Measurements from ENCODE around the gene PHACTR1. TPM values are rescaled to one million over a fixed set of nuclear protein-coding genes. Genes with fewer than 3 reads are reported as not detected.

The PHACTR1 gene
- total and polyA plus RNA-seq, 9 of the 15 experiments (the other 6 are each of a cell fraction or from before 2014, with no cell fraction given): 11.5 to 32.6 (median 22.0) TPM

DNA sequence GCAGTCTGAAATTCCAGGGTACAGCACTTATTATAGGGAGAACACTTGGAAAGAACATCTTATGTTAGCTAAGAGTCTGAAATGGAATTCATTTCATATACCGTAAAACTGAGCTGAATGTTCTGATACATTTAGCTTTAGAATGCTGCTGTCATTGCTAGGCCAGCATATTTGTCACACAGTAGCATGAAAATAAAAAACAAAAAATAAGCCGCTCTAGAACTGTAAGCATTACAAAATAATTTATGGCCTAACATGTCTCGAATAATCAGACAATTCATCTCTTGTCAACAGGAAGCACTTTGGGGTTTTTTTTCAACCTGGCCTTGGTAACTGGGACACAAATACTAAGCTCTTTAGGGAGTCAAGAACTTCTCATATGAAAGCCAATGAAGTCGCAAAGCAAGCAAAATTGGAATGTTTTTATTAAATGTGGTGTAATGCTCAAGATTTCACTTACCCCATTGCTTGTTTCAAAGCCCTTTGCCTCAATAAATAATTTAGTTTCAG, 115.7 kb downstream of the PHACTR1 start:
- no peak overlapping the region for H2AFZ ChIP-seq (ENCODE audit: low read depth, low read length)
- no peaks in the 10 kb centered on the region for H3K79me2 ChIP-seq (ENCODE audit: control insufficient read depth, insufficient read depth, low read length)
- no TSS peak for BruUV-seq (replicated peaks)
- H4K20me1 ChIP-seq (replicated peaks; ENCODE audit: control insufficient read depth, insufficient read depth, low read length): no peaks in the 10 kb centered on the region
- H3K36me3 ChIP-seq (ENCODE audit: control insufficient read depth, insufficient read depth, low read length): no peaks in the 10 kb centered on the region
- H3K9ac ChIP-seq (ENCODE audit: insufficient read depth in 1 of 2, low read depth in 2 of 2, low read length in 2 of 2): no peak overlapping the region
- H3K27me3 ChIP-seq (ENCODE audit: control insufficient read depth in 2 of 2, insufficient read depth in 2 of 2, low read length in 2 of 2): no peaks in the 10 kb centered on the region
- intact Hi-C loops (cut with micrococcal nuclease) (no loop called here), in situ Hi-C loops (cut with MboI) (no loop called here)
- FAIRE-seq (no peak), ATAC-seq (no peak), DNase-seq (ENCODE audit: extremely low read depth in 1 of 4, low spot score in 3 of 4) (no peak)
- H3K4me2 ChIP-seq (ENCODE audit: insufficient read depth, low read length): no peak overlapping the region
- no peaks in the 10 kb centered on the region for H3K4me1 ChIP-seq (replicated peaks in 1 of 2; ENCODE audit: control insufficient read depth in 2 of 2, insufficient read depth in 2 of 2, low read length in 2 of 2)
- H3K9me1 ChIP-seq (ENCODE audit: control insufficient read depth, insufficient read depth, low read length): no peaks in the 10 kb centered on the region
- H3K9me3 ChIP-seq (replicated peaks; ENCODE audit: control insufficient read depth, insufficient read depth, low read depth, low read length): no peaks in the 10 kb centered on the region
- 0% methylated on average over 4 of the region's 4 CpGs for WGBS (ENCODE audit: insufficient coverage, low coverage, missing lambda C conversion rate)
- TF ChIP-seq, protein P1, sequence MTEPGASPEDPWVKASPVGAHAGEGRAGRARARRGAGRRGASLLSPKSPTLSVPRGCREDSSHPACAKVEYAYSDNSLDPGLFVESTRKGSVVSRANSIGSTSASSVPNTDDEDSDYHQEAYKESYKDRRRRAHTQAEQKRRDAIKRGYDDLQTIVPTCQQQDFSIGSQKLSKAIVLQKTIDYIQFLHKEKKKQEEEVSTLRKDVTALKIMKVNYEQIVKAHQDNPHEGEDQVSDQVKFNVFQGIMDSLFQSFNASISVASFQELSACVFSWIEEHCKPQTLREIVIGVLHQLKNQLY (CRISPR knock-in tag; conservative IDR thresholded peaks at IDR 0.05): no peak
- TF ChIP-seq SPI1 (IDR thresholded peaks at IDR 0.05; ENCODE audit: borderline replicate concordance, low read depth, low read length) (no peak), ETS2 (tag; IDR thresholded peaks at IDR 0.05; ENCODE audit: borderline replicate concordance, poor library complexity, severe bottlenecking) (no peak), ZBTB1 (CRISPR knock-in tag; IDR thresholded peaks at IDR 0.05; ENCODE audit: borderline replicate concordance, low read depth) (no peak)
- ChIA-PET POLR2A (no interaction called here), CTCF (ENCODE audit: low intra/inter-chr PET ratio) (no interaction called here)
- H3K4me3 ChIP-seq: no peak overlapping the region
- no peak overlapping the region for H3K27ac ChIP-seq (ENCODE audit: extremely low read depth, low read depth, low read length)

DNA sequence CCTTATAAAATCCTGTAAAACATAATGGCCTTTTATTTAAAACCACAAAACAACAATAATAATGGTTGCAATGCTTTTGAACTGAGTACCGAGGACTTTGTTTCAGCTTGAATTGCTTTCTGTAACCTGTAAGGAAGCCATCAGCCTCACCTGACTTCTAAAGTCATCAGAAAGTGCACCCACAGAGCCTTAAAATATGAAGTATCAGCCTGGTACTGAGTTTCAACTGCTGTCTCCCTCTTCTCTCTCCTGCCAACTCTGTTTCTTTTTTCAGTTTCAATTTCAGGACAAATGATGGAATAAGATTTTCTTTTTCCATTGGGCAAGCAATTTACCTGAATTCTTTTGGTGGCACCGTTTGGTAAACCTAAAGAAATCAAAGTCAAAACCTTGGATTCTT, 119.4 kb downstream of the PHACTR1 start:
- CTCF ChIA-PET (ENCODE audit: low intra/inter-chr PET ratio): no interaction called here
- Histone ChIP-seq H3K4me3 (no peak overlapping the region), H3K27ac (ENCODE audit: extremely low read depth, low read depth, low read length) (no peak overlapping the region), H3K36me3 (ENCODE audit: control insufficient read depth, insufficient read depth, low read length) (no peaks in the 10 kb centered on the region), H3K4me1 (replicated peaks in 1 of 2; ENCODE audit: control insufficient read depth in 2 of 2, insufficient read depth in 2 of 2, low read length in 2 of 2) (no peaks in the 10 kb centered on the region), H2AFZ (ENCODE audit: low read depth, low read length) (no peak overlapping the region), H3K79me2 (ENCODE audit: control insufficient read depth, insufficient read depth, low read length) (no peaks in the 10 kb centered on the region), H4K20me1 (replicated peaks; ENCODE audit: control insufficient read depth, insufficient read depth, low read length) (no peaks in the 10 kb centered on the region), H3K9ac (ENCODE audit: insufficient read depth in 1 of 2, low read depth in 2 of 2, low read length in 2 of 2) (no peak overlapping the region), H3K27me3 (ENCODE audit: control insufficient read depth in 2 of 2, insufficient read depth in 2 of 2, low read length in 2 of 2) (no peaks in the 10 kb centered on the region), H3K4me2 (ENCODE audit: insufficient read depth, low read length) (no peak overlapping the region), H3K9me1 (ENCODE audit: control insufficient read depth, insufficient read depth, low read length) (no peaks in the 10 kb centered on the region), H3K9me3 (replicated peaks; ENCODE audit: control insufficient read depth, insufficient read depth, low read depth, low read length) (no peaks in the 10 kb centered on the region)
- POLR2A ChIA-PET: no interaction called here
- no TSS peak for BruUV-seq (replicated peaks)
- FAIRE-seq: no peak
- DNase-seq (ENCODE audit: extremely low read depth in 1 of 4, low spot score in 3 of 4): no peak
- no peak for ATAC-seq
- in situ Hi-C loops (cut with MboI): no loop called here
- 0% methylated on average over 2 of the region's 2 CpGs for WGBS (ENCODE audit: insufficient coverage, low coverage, missing lambda C conversion rate)
- intact Hi-C loops (cut with micrococcal nuclease): no loop called here
- TF ChIP-seq, protein P2, sequence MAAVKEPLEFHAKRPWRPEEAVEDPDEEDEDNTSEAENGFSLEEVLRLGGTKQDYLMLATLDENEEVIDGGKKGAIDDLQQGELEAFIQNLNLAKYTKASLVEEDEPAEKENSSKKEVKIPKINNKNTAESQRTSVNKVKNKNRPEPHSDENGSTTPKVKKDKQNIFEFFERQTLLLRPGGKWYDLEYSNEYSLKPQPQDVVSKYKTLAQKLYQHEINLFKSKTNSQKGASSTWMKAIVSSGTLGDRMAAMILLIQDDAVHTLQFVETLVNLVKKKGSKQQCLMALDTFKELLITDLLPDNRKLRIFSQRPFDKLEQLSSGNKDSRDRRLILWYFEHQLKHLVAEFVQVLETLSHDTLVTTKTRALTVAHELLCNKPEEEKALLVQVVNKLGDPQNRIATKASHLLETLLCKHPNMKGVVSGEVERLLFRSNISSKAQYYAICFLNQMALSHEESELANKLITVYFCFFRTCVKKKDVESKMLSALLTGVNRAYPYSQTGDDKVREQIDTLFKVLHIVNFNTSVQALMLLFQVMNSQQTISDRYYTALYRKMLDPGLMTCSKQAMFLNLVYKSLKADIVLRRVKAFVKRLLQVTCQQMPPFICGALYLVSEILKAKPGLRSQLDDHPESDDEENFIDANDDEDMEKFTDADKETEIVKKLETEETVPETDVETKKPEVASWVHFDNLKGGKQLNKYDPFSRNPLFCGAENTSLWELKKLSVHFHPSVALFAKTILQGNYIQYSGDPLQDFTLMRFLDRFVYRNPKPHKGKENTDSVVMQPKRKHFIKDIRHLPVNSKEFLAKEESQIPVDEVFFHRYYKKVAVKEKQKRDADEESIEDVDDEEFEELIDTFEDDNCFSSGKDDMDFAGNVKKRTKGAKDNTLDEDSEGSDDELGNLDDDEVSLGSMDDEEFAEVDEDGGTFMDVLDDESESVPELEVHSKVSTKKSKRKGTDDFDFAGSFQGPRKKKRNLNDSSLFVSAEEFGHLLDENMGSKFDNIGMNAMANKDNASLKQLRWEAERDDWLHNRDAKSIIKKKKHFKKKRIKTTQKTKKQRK (IDR thresholded peaks at IDR 0.05; ENCODE audit: borderline replicate concordance, low read depth, low read length): no peak
- TF ChIP-seq, protein P3, sequence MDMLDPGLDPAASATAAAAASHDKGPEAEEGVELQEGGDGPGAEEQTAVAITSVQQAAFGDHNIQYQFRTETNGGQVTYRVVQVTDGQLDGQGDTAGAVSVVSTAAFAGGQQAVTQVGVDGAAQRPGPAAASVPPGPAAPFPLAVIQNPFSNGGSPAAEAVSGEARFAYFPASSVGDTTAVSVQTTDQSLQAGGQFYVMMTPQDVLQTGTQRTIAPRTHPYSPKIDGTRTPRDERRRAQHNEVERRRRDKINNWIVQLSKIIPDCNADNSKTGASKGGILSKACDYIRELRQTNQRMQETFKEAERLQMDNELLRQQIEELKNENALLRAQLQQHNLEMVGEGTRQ (CRISPR knock-in tag; IDR thresholded peaks at IDR 0.05): no peak
- TF ChIP-seq GTF2E2 (tag; IDR thresholded peaks at IDR 0.05) (no peak), ZNF696 (CRISPR knock-in tag; conservative IDR thresholded peaks at IDR 0.05) (no peak)
- TF ChIP-seq, protein P4, sequence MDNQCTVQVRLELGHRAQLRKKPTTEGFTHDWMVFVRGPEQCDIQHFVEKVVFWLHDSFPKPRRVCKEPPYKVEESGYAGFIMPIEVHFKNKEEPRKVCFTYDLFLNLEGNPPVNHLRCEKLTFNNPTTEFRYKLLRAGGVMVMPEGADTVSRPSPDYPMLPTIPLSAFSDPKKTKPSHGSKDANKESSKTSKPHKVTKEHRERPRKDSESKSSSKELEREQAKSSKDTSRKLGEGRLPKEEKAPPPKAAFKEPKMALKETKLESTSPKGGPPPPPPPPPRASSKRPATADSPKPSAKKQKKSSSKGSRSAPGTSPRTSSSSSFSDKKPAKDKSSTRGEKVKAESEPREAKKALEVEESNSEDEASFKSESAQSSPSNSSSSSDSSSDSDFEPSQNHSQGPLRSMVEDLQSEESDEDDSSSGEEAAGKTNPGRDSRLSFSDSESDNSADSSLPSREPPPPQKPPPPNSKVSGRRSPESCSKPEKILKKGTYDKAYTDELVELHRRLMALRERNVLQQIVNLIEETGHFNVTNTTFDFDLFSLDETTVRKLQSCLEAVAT (IDR thresholded peaks at IDR 0.05): no peak
